HG02970 (cell line): ENCODE data around the gene CCDC150.
A peak's percentile ranks its signal among the peaks of the same experiment; 100 is the strongest.
"Not testable (repeated sequence)": the region's sequence is repeated elsewhere in the genome, so short reads cannot be mapped to it uniquely, and the experiment has no call there.

Experiments used
- ATAC-seq: cut with Tn5 transposase; IDR thresholded peaks from one replicate; pipeline ENCODE4 v1.9.1; 2021; ENCODE audit warnings: mild to moderate bottlenecking, moderate library complexity, moderate number of reproducible peaks; ENCODE audit not compliant: unreplicated experiment, low FRiP score

CCDC150 gene

GRCh38 chr2:196703695-196704094 is 64.2 kb downstream of the CCDC150 start:
- ATAC-seq = no peak

DNA sequence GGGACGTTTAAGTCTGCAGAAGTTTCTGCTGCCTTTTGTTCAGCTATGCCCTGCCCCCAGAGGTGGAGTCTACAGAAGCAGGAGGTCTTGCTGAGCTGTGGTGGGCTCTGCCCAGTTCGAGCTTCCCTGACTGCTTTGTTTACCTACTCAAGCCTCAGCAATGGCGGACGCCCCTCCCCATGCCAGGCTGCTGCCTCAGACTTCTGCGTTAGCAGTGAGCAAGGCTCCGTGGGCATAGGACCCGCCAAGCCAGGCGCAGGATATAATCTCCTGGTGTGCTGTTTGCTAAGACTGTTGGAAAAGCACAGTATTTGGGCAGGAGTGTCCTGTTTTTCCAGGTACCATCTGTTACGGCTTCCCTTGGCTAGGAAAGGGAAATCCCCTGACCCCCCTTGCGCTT is 70.5 kb downstream of the CCDC150 start:
- not testable (repeated sequence) for ATAC-seq

DNA sequence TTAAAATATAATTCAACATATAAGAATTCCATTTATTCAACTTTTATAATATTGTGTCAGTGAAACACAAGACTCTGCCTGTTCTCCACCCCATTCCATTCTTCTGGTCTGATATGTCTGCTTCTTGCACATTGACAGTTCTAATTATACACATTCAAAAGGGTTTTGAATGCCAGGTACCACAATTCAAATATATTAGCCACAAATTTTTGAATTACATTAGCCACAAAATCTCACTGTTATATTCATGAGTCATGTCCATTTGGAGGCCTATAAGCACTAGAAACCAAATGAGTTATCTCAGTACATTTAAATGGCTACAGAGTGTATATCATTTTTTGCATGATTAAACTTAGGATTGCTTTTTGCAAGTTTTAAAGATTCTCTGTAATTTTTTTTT is 72.1 kb downstream of the CCDC150 start:
- ATAC-seq = no peak

GRCh38 chr2:196712867-196713266 is 73.4 kb downstream of the CCDC150 start:
- ATAC-seq = no peak

- ATAC-seq = no peak
Observed at GRCh38 chr2:196718419-196719109, 79.0 kb downstream of the CCDC150 start.

- ATAC-seq = peak; percentile 75
Observed at GRCh38 chr2:196719110-196719872, 79.8 kb downstream of the CCDC150 start.

- ATAC-seq = no peak
Observed at GRCh38 chr2:196723571-196723970, 84.1 kb downstream of the CCDC150 start.

GRCh38 chr2:196725218-196725617 is 85.7 kb downstream of the CCDC150 start:
- no peak for ATAC-seq

DNA sequence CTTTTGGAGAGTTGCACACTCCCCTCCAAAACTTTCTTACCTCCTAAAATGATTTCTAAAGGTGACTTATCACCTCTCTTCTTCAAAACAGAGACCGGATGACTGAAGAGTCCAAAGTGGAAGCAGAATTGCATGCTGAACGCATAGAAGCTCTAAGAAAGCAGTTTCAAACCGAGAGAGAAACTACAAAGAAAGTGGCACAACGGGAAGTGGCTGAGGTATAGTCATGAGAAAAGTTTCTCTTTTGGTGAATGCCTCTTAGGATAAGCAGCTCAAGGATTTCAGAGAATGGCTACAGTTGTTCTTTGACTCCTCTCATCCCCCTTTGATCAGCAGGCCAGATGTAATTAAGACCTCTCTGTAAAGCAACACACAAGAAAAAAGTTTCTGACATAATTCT is 86.4 kb downstream of the CCDC150 start:
- ATAC-seq = no peak

GRCh38 chr2:196729418-196729817 is 89.9 kb downstream of the CCDC150 start:
- no peak for ATAC-seq

GRCh38 chr2:196736646-196737045 is 97.1 kb downstream of the CCDC150 start:
- not testable (repeated sequence) for ATAC-seq

- ATAC-seq = no peak
Observed at GRCh38 chr2:196737046-196737445, 97.5 kb downstream of the CCDC150 start.

DNA sequence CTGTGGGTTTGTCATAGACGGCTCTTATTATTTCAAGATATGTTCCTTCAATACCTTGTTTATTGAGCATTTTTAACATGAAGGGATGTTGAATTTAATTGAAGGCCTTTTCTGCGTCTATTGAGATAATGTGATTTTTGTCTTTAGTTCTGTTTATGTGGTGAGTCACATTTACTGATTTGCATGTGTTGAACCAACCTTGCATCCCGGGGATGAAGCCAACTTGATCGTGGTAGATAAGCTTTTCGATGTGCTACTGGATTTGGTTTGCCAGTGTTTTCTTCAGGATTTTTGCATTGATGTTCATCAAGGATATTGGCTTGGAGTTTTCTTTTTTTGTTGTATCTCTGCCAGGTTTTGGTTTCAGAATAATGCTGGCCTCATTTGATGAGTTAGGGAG is 99.5 kb downstream of the CCDC150 start:
- ATAC-seq = no peak

DNA sequence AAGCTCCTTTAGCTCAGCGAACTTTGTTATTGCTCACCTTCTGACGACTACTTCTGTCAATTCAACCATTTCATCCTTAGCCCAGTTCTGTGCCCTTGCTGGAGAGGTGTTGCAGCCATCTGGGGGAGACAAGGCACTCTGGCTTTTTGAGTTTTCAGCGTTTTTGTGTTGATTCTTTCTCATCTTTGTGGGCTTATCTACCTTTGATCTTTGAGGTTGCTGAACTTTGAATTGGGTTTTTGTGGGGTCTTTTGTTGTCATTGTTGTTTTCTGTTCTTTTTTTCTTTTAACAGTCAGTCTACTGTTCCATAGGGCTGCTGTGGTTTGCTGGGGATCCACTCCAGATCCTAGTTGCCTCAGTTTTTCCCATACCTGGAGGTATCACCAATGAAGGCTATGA is 102.7 kb downstream of the CCDC150 start:
- no peak for ATAC-seq

GRCh38 chr2:196742685-196743084 is 103.2 kb downstream of the CCDC150 start:
- no peak for ATAC-seq

- ATAC-seq = no peak
Observed at GRCh38 chr2:196743165-196743564, 103.7 kb downstream of the CCDC150 start.

GRCh38 chr2:196745711-196746110 is 106.2 kb downstream of the CCDC150 start:
- no peak for ATAC-seq

GRCh38 chr2:196747400-196747799 is 107.9 kb downstream of the CCDC150 start:
- ATAC-seq = no peak

- no peak for ATAC-seq
Observed at GRCh38 chr2:196748123-196748522, 108.6 kb downstream of the CCDC150 start.

DNA sequence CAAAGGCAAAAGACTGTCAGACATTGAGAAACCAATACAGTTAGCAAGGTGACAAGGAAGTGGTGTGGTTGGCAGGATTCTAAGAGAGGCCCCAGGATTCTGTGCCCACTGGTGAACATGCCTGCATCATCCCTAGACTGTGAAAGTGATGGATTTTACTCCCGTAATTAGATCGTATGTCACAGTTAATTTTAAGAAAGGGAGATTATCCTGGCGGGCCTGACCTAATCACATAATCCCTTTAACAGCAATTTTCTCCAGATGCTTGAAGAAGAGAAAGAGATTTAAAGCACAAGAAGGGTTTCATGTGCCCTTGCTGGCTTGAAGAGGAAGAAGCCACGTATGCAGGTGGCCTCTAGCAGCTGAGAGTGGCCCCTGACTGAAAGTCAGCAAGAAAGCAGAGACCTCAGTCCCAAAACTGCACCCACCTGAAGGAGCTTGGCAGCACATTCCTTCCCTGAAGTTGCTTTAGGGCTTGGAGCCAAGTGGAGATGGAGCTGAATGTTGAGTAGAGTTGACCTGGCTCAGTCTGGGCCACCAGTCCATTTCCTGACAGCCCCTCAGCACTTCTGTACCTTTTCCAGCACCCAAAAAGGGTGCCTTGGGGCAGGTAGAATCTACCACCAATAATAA is 110.9 kb downstream of the CCDC150 start:
- ATAC-seq = no peak

DNA sequence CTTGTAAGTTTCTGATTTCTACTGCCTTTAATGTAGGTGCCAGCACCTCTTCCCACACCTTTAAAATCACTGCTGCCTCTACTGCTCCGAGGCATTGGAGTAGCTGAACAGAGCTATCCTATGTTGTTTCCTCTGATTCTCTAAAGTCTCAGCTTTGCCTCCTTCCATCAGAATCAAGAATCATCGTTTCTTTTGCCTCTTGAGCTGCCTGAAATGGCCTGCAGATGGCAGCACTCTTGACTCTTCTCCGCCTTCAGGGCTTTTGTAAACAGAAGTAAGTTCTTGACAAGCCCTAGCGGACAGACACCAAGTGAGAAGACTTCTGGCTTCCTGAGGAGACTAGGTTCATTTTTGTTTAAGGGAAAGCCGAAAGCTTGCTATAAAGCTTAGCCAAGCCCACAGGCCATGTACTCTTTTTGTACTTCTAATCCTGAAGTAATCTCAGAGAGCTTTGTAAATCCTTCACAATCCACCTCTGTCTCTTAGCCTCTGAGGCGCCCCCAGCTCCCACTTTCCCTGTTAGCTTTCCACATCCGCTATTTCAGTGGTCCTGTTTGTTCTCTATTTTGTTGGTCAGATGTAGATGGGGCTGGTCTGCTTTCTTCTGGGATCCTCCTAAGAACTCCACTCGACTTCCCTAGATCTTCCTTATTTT is 111.6 kb downstream of the CCDC150 start:
- peak; percentile 88 for ATAC-seq
